PC-9 (cell line): ENCODE measurements around the gene LIX1. TPM values are rescaled to one million over a fixed set of nuclear protein-coding genes. Genes with fewer than 3 reads are reported as not detected.
"Not testable (repeated sequence)": the region's sequence is repeated elsewhere in the genome, so short reads cannot be mapped to it uniquely, and the experiment has no call there.

Experiments used
- BruUV-seq: library from RNA; stranded (reverse); fragments of 400-500 nt; replicated peaks from 2 replicates; lab custom pipeline; 2021; lab: Mats Ljungman, UMichigan
- CTCF ChIA-PET: fragments of 300-600 bp; sonication (Branson Sonifier 250); formaldehyde crosslinking; loops from one replicate; lab custom pipeline; 2022; ENCODE audit warnings: antibody characterized with exemption; lab: Charles Lee
- POLR2A ChIA-PET: fragments of 300-600 bp; sonication (Branson Sonifier 250); formaldehyde crosslinking; loops from one replicate; lab custom pipeline; 2022; ENCODE audit warnings: antibody characterized with exemption; ENCODE audit not compliant: unreplicated experiment; lab: Charles Lee
- DNase-seq, 2 experiments: peaks; one replicate each; pipeline versions ENCODE4 v3.0.0 to v3.0.0-alpha.2; 2015 to 2022; ENCODE audit warnings: mixed read lengths in 1 of 2
- H2AFZ ChIP-seq: fragments of 200-600 bp; sonication (generic); 2 replicates; pipeline ENCODE4 v1.8.1; 2017; ENCODE audit warnings: antibody characterized with exemption
- H3F3A ChIP-seq: fragments of 200-600 bp; sonication (generic); 2 replicates; pipeline ENCODE4 v1.8.1; 2017; ENCODE audit warnings: antibody characterized with exemption, mild to moderate bottlenecking, low read depth; ENCODE audit not compliant: insufficient read depth
- H3K27ac ChIP-seq: fragments of 200-600 bp; sonication (generic); 2 replicates; pipeline ENCODE4 v1.6.1; 2016; ENCODE audit warnings: mixed run types
- H3K27me3 ChIP-seq: fragments of 200-600 bp; sonication (generic); 2 replicates; pipeline ENCODE4 v1.6.1; 2016; ENCODE audit warnings: low read depth, mixed run types; ENCODE audit not compliant: insufficient read depth
- H3K36me3 ChIP-seq: fragments of 200-600 bp; sonication (generic); 2 replicates; pipeline ENCODE4 v1.6.1; 2016; ENCODE audit warnings: low read depth, mixed run types
- H3K4me1 ChIP-seq: fragments of 200-600 bp; sonication (generic); replicated peaks from 2 replicates; pipeline ENCODE4 v1.6.1; 2016; ENCODE audit warnings: mixed run types; ENCODE audit not compliant: insufficient read depth
- H3K4me2 ChIP-seq: fragments of 200-600 bp; sonication (generic); 2 replicates; pipeline ENCODE4 v1.6.1; 2017; ENCODE audit warnings: mixed run types
- H3K4me3 ChIP-seq: fragments of 200-600 bp; sonication (generic); 2 replicates; pipeline ENCODE4 v1.6.1; 2016; ENCODE audit warnings: mixed run types
- H3K79me2 ChIP-seq: fragments of 200-600 bp; sonication (generic); 2 replicates; pipeline ENCODE4 v1.6.1; 2017; ENCODE audit warnings: low read depth, mixed run types
- H3K9me2 ChIP-seq: fragments of 200-600 bp; sonication (generic); 2 replicates; pipeline ENCODE4 v1.8.1; 2017; ENCODE audit warnings: mild to moderate bottlenecking; ENCODE audit not compliant: insufficient read depth
- H3K9me3 ChIP-seq: fragments of 200-600 bp; sonication (generic); 2 replicates; pipeline ENCODE4 v1.8.1; 2016; ENCODE audit warnings: low read depth; ENCODE audit not compliant: insufficient read depth
- H4K20me1 ChIP-seq: fragments of 200-600 bp; sonication (generic); 2 replicates; pipeline ENCODE4 v1.8.1; 2017; ENCODE audit not compliant: insufficient read depth
- CTCF ChIP-seq: fragments of 200-600 bp; sonication (generic); conservative IDR thresholded peaks from 2 replicates; pipeline ENCODE4 v1.6.1; 2017; ENCODE audit warnings: mixed run types, antibody characterized with exemption, mild to moderate bottlenecking, moderate library complexity
- EZH2 ChIP-seq: fragments of 200-600 bp; sonication (generic); IDR thresholded peaks from 2 replicates; pipeline ENCODE4 v1.8.0; 2017; ENCODE audit warnings: antibody characterized with exemption, low read depth
- intact Hi-C: fragments of 100-400 bp; cut with micrococcal nuclease; formaldehyde crosslinking; loops from one replicate; pipeline ENCODE4 v1.10.0; 2022; ENCODE audit not compliant: unreplicated experiment
- total RNA-seq: library from RNA; stranded (reverse); gene quantifications from 2 replicates; pipeline ENCODE4 v1.2.3, GENCODE V29; 2021

The LIX1 gene
- total RNA-seq, 1 experiment from 2014 or later: not detected

DNA sequence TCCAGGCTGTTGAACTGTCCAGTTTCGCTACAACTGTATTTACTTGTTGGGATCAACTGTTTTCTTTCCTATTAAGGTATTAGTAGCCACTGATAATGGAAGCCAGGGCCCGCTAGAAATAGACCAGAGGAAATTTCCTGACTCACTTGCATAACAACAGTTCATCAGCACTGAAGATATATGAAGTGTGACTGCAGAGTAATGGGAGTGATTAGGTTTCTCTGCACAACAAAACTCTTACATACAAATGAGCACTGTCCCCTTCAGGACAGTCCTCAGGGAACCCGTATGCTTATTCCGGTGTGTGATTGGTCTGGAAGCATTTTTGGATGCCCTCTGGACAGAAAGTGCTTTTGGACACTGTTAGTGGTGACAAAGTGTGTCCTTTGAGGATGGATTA lies 55.3 kb downstream of the LIX1 start:
- TF ChIP-seq EZH2: no peak
- TF ChIP-seq CTCF: no peak
- H3K79me2 ChIP-seq: no peaks in the 10 kb centered on the region
- no peak overlapping the region for H3K27ac ChIP-seq
- H3K4me2 ChIP-seq: no peak overlapping the region
- no peaks in the 10 kb centered on the region for H3F3A ChIP-seq
- no peaks in the 10 kb centered on the region; the same call in 1 of the 2 replicates for H3K9me2 ChIP-seq
- no peak overlapping the region for H2AFZ ChIP-seq
- H3K4me3 ChIP-seq: no peak overlapping the region
- H3K9me3 ChIP-seq: peaks cover 5% of the 10 kb centered on the region; the same call in 1 of the 2 replicates
- no peaks in the 10 kb centered on the region for H3K36me3 ChIP-seq
- BruUV-seq: no TSS peak
- ChIA-PET POLR2A (no interaction called here), CTCF (no interaction called here)
- no peak for DNase-seq
- no peaks in the 10 kb centered on the region for H3K4me1 ChIP-seq
- H3K27me3 ChIP-seq: no peaks in the 10 kb centered on the region
- intact Hi-C loops: no loop called here
- no peaks in the 10 kb centered on the region for H4K20me1 ChIP-seq

- Histone ChIP-seq H3F3A (no peaks in the 10 kb centered on the region), H4K20me1 (no peaks in the 10 kb centered on the region), H3K27me3 (no peaks in the 10 kb centered on the region), H3K79me2 (no peaks in the 10 kb centered on the region), H3K27ac (no peak overlapping the region), H3K9me2 (no peaks in the 10 kb centered on the region; the same call in 1 of the 2 replicates), H3K9me3 (peaks cover 8% of the 10 kb centered on the region; the same call in 1 of the 2 replicates), H2AFZ (no peak overlapping the region), H3K36me3 (no peaks in the 10 kb centered on the region), H3K4me2 (no peak overlapping the region), H3K4me3 (no peak overlapping the region), H3K4me1 (no peaks in the 10 kb centered on the region)
- ChIA-PET POLR2A (no interaction called here), CTCF (no interaction called here)
- no peak for DNase-seq
- intact Hi-C loops: no loop called here
- no TSS peak for BruUV-seq
- TF ChIP-seq EZH2 (no peak), CTCF (no peak)
These were observed 56.8 kb downstream of the LIX1 start for GRCh38 chr5:97085459-97086181.

DNA sequence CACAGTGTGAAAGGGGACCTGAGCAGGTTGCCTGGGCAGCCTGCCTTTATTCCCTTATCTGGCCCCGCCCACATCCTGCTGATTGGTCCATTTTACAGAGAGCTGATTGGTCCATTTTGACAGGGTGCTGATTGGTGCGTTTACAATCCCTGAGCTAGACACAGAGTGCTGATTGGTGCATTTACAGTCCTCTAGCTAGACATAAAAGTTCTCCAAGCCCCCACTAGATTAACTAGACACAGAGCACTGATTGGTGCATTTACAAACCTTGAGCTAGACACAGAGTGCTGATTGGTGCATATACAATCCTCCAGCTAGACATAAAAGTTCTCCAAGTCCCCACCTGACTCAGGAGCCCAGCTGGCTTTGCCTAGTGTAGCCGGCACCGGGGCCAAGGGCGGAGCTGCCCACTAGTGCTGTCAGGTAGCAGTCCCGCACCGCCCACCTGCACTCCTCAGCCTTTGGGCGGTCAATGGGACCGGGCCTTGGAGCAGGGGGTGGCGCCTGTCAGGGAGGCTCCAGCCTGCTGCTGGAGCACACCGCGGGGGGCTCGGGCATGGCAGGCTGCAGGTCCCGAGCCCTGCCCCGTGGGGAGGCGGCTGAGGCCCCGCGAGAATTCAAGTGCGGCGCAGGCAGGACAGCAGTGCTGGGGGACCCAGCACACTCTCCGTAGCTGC lies 57.5 kb downstream of the LIX1 start:
- intact Hi-C loops: not testable (repeated sequence)

More for the DNA sequence above, 57.5 kb downstream of the LIX1 start:
- H3K36me3 ChIP-seq, H3K9me2 ChIP-seq, H3K27ac ChIP-seq, H3K9me3 ChIP-seq, H4K20me1 ChIP-seq, BruUV-seq, H3F3A ChIP-seq, H3K4me2 ChIP-seq, H2AFZ ChIP-seq, H3K79me2 ChIP-seq, DNase-seq, H3K4me3 ChIP-seq, H3K4me1 ChIP-seq, CTCF ChIA-PET, H3K27me3 ChIP-seq: not testable (repeated sequence)
- POLR2A ChIA-PET: interaction anchor here (0.6 kb wide), 1 partner anchor 109 kb away, joined by 4 read pairs; no protein-coding TSS in a partner anchor
